Neural progenitor cell (in vitro differentiated cells): ENCODE measurements around the gene NAT8L. TPM values are rescaled to one million over a fixed set of nuclear protein-coding genes. Genes with fewer than 3 reads are reported as not detected.

Experiments
- DNase-seq: peaks from one replicate; pipeline ENCODE4 v3.0.0-alpha.2; 2016; ENCODE audit warnings: low spot score
- H2AFZ ChIP-seq: fragments of 200-600 bp; sonication (generic); replicated peaks from 2 replicates; pipeline ENCODE4 v1.6.1; 2016; ENCODE audit warnings: antibody characterized with exemption
- H3F3A ChIP-seq: fragments of 200-600 bp; sonication (generic); 2 replicates; pipeline ENCODE4 v1.6.1; 2016; ENCODE audit warnings: antibody characterized with exemption, low read depth
- H3K27ac ChIP-seq: fragments of 200-600 bp; sonication (generic); 2 replicates; pipeline ENCODE4 v1.5.1; 2016; ENCODE audit warnings: mild to moderate bottlenecking
- H3K27me3 ChIP-seq: fragments of 200-600 bp; sonication (generic); 2 replicates; pipeline ENCODE4 v1.6.1; 2016; ENCODE audit warnings: mild to moderate bottlenecking, moderate library complexity
- H3K36me3 ChIP-seq: fragments of 200-600 bp; sonication (generic); 2 replicates; pipeline ENCODE4 v1.5.1; 2016
- H3K4me1 ChIP-seq: fragments of 200-600 bp; sonication (generic); 2 replicates; pipeline ENCODE4 v1.6.1; 2016; ENCODE audit warnings: mixed run types
- H3K4me2 ChIP-seq: fragments of 200-600 bp; sonication (generic); 2 replicates; pipeline ENCODE4 v1.6.1; 2016
- H3K4me3 ChIP-seq: fragments of 200-600 bp; sonication (generic); 2 replicates; pipeline ENCODE4 v1.5.1; 2016
- H3K79me2 ChIP-seq: fragments of 200-600 bp; sonication (generic); 2 replicates; pipeline ENCODE4 v1.6.1; 2016; ENCODE audit warnings: low read depth
- H3K9ac ChIP-seq: fragments of 200-600 bp; sonication (generic); 2 replicates; pipeline ENCODE4 v1.6.1; 2016
- H3K9me3 ChIP-seq: fragments of 200-600 bp; sonication (generic); 2 replicates; pipeline ENCODE4 v1.5.1; 2016; ENCODE audit warnings: low read depth
- H4K20me1 ChIP-seq: fragments of 200-600 bp; sonication (generic); 2 replicates; pipeline ENCODE4 v1.6.1; 2016; ENCODE audit warnings: low read depth
- H3K27ac Mint-ChIP-seq: 3 replicates; pipeline ENCODE4 v1.8.0; 2021; ENCODE audit warnings: mixed read lengths
- H3K27me3 Mint-ChIP-seq: 2 replicates; pipeline ENCODE4 v1.8.0; 2022; ENCODE audit warnings: low read depth, mild to moderate bottlenecking, inconsistent platforms, moderate library complexity, mixed read lengths; ENCODE audit not compliant: insufficient read depth
- H3K36me3 Mint-ChIP-seq: 3 replicates; pipeline ENCODE4 v1.8.0; 2021; ENCODE audit warnings: mixed read lengths
- H3K4me1 Mint-ChIP-seq: 3 replicates; pipeline ENCODE4 v1.8.0; 2021; ENCODE audit warnings: mixed read lengths
- H3K4me3 Mint-ChIP-seq: 3 replicates; pipeline ENCODE4 v1.8.0; 2021; ENCODE audit warnings: mild to moderate bottlenecking, moderate library complexity, mixed read lengths
- H3K9me3 Mint-ChIP-seq: 3 replicates; pipeline ENCODE4 v1.8.0; 2020; ENCODE audit warnings: mixed read lengths
- EZH2 ChIP-seq: fragments of 200-600 bp; sonication (generic); IDR thresholded peaks from 2 replicates; pipeline ENCODE4 v1.6.1; 2017; ENCODE audit warnings: antibody characterized with exemption, mild to moderate bottlenecking, moderate library complexity
- EZH2phosphoT487 ChIP-seq: fragments of 200-600 bp; sonication (generic); IDR thresholded peaks from 2 replicates; pipeline ENCODE4 v1.6.1; 2017; ENCODE audit warnings: antibody characterized with exemption
- total RNA-seq: library from RNA; depleted of rRNA; stranded (reverse); fragments of >200 nt; gene quantifications from 2 replicates; pipeline ENCODE4 v1.2.3, GENCODE V29; 2015; ENCODE audit warnings: low replicate concordance
- TF ChIP-seq, protein P1 (sequence below): fragments of 200-600 bp; sonication (generic); IDR thresholded peaks from 2 replicates; pipeline ENCODE4 v1.5.1; 2017; ENCODE audit warnings: antibody characterized with exemption, mild to moderate bottlenecking

The NAT8L gene
- total RNA-seq, 1 donor from 2014 or later = 0.62 TPM

DNA sequence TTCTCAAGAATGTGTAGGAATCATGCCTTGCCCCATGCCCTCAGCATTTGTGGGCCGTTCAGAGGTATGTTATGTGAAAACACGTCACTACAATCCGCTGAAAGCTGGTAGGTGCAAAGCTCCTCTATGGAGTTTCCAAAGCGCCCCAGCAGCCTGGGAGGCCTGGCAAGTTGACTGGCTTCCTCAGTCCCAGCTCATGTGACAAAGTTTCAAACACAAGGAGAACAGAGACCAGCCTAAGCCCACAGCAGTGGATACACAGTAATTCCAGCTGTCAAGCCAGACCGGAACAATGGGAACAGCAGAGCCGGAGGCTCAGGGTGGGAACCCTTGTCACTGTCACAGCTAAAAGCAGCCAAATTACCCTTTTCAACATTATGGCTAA is 33.5 kb downstream of the NAT8L start:
- Histone ChIP-seq H3K4me2 (no peak overlapping the region), H3K4me1 (peaks cover 4% of the 10 kb centered on the region), H3K36me3 (no peaks in the 10 kb centered on the region), H3K79me2 (no peaks in the 10 kb centered on the region), H3K9me3 (no peaks in the 10 kb centered on the region), H4K20me1 (no peaks in the 10 kb centered on the region), H3F3A (no peaks in the 10 kb centered on the region), H3K27me3 (peaks cover 12% of the 10 kb centered on the region), H3K9ac (no peak overlapping the region), H2AFZ (no peak overlapping the region), H3K27ac (no peak overlapping the region), H3K4me3 (no peak overlapping the region)
- TF ChIP-seq EZH2phosphoT487 (no peak), EZH2 (no peak)
- TF ChIP-seq, protein P1, sequence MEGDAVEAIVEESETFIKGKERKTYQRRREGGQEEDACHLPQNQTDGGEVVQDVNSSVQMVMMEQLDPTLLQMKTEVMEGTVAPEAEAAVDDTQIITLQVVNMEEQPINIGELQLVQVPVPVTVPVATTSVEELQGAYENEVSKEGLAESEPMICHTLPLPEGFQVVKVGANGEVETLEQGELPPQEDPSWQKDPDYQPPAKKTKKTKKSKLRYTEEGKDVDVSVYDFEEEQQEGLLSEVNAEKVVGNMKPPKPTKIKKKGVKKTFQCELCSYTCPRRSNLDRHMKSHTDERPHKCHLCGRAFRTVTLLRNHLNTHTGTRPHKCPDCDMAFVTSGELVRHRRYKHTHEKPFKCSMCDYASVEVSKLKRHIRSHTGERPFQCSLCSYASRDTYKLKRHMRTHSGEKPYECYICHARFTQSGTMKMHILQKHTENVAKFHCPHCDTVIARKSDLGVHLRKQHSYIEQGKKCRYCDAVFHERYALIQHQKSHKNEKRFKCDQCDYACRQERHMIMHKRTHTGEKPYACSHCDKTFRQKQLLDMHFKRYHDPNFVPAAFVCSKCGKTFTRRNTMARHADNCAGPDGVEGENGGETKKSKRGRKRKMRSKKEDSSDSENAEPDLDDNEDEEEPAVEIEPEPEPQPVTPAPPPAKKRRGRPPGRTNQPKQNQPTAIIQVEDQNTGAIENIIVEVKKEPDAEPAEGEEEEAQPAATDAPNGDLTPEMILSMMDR = no peak
- Mint-ChIP-seq H3K9me3 (peaks cover 17% of the 10 kb centered on the region), H3K4me3 (no peak overlapping the region), H3K27me3 (no peaks in the 10 kb centered on the region), H3K36me3 (peaks cover 6% of the 10 kb centered on the region), H3K4me1 (peaks cover 22% of the 10 kb centered on the region), H3K27ac (peak overlapping the region; percentile 39)
- DNase-seq = peak; percentile 49

DNA sequence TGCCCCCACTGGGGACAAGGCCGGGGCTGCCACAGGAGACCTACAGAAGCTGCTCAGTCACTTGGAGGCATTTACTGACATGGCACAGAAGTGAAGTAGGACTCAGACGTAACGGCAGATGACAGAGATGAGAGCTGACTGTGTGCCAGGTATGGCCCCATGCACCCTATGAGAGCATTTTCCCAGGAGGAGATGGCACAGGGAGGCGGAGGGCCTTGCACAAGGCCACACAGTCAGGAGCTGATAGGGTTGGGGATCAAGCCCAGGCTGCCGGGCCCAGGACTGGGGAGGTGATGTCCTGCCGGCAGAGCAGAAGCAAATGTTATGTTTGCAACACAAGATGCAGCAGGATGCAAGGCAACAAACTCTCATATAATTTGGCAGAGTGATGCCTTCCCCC is 34.1 kb downstream of the NAT8L start:
- no peak overlapping the region for H3K4me2 ChIP-seq
- H3K9me3 Mint-ChIP-seq = peaks cover 17% of the 10 kb centered on the region
- no peaks in the 10 kb centered on the region for H3K27me3 Mint-ChIP-seq
- H3K4me1 Mint-ChIP-seq = peaks cover 22% of the 10 kb centered on the region
- H3K79me2 ChIP-seq = no peaks in the 10 kb centered on the region
- H3K27ac Mint-ChIP-seq = no peak overlapping the region
- H3F3A ChIP-seq = no peaks in the 10 kb centered on the region
- no peaks in the 10 kb centered on the region for H3K9me3 ChIP-seq
- H3K27ac ChIP-seq = no peak overlapping the region
- H4K20me1 ChIP-seq = no peaks in the 10 kb centered on the region
- no peak overlapping the region for H3K4me3 Mint-ChIP-seq
- peaks cover 12% of the 10 kb centered on the region for H3K27me3 ChIP-seq
- H3K4me1 ChIP-seq = peaks cover 4% of the 10 kb centered on the region
- no peak overlapping the region for H3K4me3 ChIP-seq
- H3K9ac ChIP-seq = no peak overlapping the region
- DNase-seq = no peak
- H3K36me3 Mint-ChIP-seq = peaks cover 6% of the 10 kb centered on the region
- H2AFZ ChIP-seq = no peak overlapping the region
- TF ChIP-seq EZH2phosphoT487 = no peak
- no peak for TF ChIP-seq EZH2
- TF ChIP-seq, protein P1 = no peak
- H3K36me3 ChIP-seq = no peaks in the 10 kb centered on the region

DNA sequence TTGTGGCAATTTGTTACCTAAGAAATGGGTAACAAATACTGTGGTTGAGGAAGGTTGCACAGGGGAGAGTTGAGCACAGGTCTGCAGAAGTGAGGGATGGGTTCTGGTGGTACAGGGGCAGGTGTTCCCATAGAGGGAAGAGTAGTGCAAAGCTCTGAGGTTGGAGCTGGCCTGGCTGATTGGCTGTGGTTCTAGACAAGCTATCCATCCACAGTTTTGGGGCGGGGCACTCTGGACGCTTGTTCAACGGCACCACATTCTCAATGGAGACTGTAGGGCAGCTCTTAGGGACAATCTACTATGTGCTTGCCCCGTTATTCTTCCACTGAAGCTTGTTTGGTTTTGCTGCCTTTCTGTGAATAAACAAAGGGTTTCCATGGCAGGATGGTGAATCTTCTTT is 35.4 kb downstream of the NAT8L start:
- Mint-ChIP-seq H3K4me1 (peaks cover 12% of the 10 kb centered on the region), H3K27me3 (peaks cover 2% of the 10 kb centered on the region), H3K9me3 (peaks cover 17% of the 10 kb centered on the region), H3K4me3 (no peak overlapping the region), H3K27ac (no peak overlapping the region), H3K36me3 (peaks cover 6% of the 10 kb centered on the region)
- Histone ChIP-seq H4K20me1 (no peaks in the 10 kb centered on the region), H2AFZ (no peak overlapping the region), H3F3A (no peaks in the 10 kb centered on the region), H3K4me2 (no peak overlapping the region), H3K27me3 (peaks cover 7% of the 10 kb centered on the region), H3K4me1 (peaks cover 4% of the 10 kb centered on the region), H3K36me3 (no peaks in the 10 kb centered on the region), H3K9me3 (no peaks in the 10 kb centered on the region), H3K9ac (no peak overlapping the region), H3K27ac (no peak overlapping the region), H3K79me2 (no peaks in the 10 kb centered on the region), H3K4me3 (no peak overlapping the region)
- no peak for TF ChIP-seq EZH2
- no peak for TF ChIP-seq EZH2phosphoT487
- TF ChIP-seq, protein P1 = no peak
- DNase-seq = no peak
